Measurements from ENCODE around the gene PRPF19.

DNA sequence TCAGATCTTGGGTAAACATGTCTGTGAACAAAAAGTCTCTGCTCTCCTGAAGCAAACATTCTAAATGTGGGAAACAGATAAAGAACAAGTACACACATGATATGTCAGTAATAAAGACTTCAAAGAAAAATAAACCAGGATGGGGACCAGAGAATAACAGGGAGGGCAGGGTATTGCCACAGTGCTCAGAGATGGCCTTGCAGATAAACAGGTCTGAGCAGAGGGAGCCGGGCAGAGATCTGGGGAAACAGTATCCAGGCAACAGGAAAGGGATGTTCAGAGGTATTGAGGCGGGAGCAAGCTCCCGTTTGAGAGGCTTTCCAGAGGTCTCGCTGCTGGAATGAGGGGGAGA lies 61.5 kb downstream of the PRPF19 start:
- no peak for TF ChIP-seq CTCF (IDR thresholded peaks at IDR 0.05; ENCODE audit: insufficient read depth, low read depth, low read length)
- no peak for TF ChIP-seq EZH2 (IDR thresholded peaks at IDR 0.05; ENCODE audit: insufficient read depth, low read length)

Measured in astrocyte (in vitro differentiated cells and primary cell).